Stimulated activated CD4-positive, alpha-beta T cell treated with anti-CD3 and anti-CD28 coated beads, Interleukin-12 subunit alpha, Interleukin-12 subunit beta, amount 100 ng/mL, for 4 hours (primary cell): ENCODE measurements around the gene PLCD1.
A peak's percentile ranks its signal among the peaks of the same experiment; 100 is the strongest.
"Not testable (repeated sequence)": the region's sequence is repeated elsewhere in the genome, so short reads cannot be mapped to it uniquely, and the experiment has no call there.

Experiments used
- DNase-seq: peaks from one replicate; pipeline ENCODE4 v3.0.0-alpha.2; 2020

Gene PLCD1

GRCh38 chr3:38029400-38030125 is at the start of gene PLCD1:
PLCD1 (minus strand) TSS chr3:38029642; CDS start chr3:38029539, 103 bp downstream.
- DNase-seq = peak; percentile 25

GRCh38 chr3:38077073-38077472 is 47.6 kb upstream of the PLCD1 start:
- DNase-seq = not testable (repeated sequence)

- DNase-seq = no peak
Measured at GRCh38 chr3:38070013-38070412, 40.6 kb upstream of the PLCD1 start.

DNA sequence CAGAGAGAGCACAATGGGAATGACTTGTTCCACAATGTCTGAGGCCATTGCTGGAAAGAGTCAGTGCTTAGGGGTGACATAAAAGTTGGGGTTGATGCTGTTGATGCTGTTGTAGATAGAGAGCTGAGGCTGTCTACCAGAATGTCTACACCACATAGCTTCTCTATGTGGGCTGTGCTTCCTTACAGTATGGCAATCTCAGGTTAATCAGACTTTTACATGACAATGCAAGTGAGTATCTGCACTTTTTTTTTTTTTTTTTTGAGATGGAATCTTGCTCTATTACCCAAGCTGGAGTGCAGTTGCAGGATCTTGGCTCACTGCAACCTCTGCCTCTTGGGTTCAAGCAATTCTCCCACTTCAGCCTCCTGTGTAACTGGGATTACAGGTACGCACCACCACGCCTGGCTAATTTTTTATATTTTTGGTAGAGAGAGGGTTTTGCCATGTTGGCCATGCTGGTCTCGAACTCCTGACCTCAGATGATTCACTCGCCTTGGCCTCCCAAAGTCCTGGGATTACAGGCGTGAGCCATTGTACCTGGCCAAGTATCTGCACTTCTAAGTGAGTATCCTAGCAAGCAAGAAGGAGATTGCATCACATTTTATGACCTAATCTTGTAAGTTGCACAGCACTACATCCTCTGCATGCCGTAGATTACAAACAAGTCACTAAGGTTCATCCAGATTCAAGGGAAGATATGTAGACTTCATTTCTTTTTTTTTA is 38.2 kb upstream of the PLCD1 start:
- no peak for DNase-seq

GRCh38 chr3:38064453-38064852 is 35.0 kb upstream of the PLCD1 start:
- not testable (repeated sequence) for DNase-seq

DNA sequence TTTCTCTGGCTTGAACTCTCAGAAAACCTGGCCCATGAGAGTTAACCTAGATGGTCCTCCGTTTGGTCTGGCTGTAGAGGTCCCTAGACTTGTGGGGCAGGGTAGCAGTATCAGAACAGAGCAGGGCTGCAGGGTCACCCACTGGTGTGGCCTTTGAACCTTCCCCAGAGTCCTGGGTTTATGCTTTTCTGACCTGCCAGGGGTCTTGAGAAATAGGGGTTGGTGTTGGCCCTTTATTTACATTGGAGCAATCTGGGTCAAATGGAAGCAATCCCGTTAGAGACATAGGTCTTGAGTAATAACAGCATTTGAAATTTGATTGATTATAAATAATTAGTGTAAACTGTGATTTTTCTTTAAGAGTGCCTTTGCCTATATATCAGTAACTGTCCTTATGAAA is 33.4 kb upstream of the PLCD1 start:
- no peak for DNase-seq

- no peak for DNase-seq
Measured at GRCh38 chr3:38059591-38059990, 30.1 kb upstream of the PLCD1 start.

DNA sequence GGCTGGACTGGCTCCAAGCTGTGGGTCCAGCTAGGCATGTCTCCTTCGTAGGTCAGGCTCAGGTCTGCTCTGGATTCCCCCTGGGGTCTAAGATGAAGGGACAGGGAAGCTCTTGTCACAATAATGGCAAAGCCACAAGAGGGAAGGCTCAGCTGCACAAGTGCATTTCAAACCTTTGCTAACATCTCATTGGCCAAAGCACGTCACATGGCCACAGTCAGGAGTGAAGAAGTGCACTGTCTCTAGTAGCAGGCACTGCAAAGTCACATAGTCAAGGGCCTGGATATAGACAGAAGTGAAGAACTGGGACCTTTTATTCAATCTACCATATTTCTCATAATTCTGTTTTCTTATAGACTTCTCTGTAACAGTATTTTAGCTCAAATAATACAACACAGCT is 29.7 kb upstream of the PLCD1 start:
- DNase-seq = no peak

- DNase-seq = no peak
Measured at GRCh38 chr3:38054499-38055001, 25.1 kb upstream of the PLCD1 start.

GRCh38 chr3:38053813-38054498 is 24.5 kb upstream of the PLCD1 start:
- DNase-seq = not testable (repeated sequence)

DNA sequence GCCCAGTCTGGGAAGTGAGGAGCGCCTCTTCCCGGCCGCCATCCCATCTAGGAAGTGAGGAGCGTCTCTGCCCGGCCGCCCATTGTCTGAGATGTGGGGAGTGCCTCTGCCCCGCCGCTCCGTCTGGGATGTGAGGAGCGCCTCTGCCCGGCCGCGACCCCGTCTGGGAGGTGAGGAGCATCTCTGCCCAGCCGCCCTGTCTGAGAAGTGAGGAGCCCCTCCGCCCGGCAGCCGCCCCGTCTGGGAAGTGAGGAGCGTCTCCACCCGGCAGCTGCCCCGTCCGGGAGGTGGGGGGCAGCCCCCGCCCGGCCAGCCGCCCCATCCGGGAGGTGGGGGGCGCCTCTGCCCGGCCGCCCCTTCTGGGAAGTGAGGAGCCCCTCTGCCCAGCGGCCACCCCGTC is 23.8 kb upstream of the PLCD1 start:
- DNase-seq = not testable (repeated sequence)

GRCh38 chr3:38051131-38051530 is 21.7 kb upstream of the PLCD1 start:
- DNase-seq = no peak

DNA sequence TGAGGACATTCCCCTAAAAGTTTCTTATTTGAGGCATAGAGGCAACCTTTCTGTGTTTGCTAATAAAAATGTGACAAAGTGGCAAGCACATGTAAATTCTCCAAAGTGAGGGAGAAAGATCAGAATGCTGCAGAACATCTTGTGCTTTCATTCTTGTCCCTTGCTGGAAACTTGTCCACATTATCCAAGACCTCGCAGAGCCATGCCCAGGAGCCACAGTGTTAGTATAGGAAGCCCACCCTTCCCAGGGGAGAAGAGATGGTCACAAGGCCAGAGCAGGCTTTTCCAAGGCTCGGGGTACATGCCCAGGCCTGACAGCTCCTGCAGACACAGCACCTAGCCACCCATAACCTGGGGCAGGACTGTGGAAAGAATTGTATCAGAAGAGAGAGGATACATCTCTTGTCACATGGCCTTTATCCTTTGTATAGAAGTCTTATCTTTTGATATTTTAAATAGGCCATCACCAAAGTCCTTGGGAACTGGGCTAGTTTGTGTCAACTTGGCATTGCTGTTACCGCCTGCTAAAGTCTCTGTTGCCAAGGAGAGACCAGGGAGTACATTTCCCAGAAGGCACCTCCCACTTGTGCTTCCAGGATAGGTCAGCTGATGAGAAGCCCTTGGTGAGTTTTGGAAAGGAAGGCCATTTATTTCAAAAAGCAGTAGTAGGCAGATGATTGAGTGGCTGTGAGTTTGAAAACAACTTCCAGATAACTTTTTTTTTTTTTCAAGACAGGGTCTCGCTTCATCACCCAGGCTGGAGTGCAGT is 20.1 kb upstream of the PLCD1 start:
- no peak for DNase-seq

DNA sequence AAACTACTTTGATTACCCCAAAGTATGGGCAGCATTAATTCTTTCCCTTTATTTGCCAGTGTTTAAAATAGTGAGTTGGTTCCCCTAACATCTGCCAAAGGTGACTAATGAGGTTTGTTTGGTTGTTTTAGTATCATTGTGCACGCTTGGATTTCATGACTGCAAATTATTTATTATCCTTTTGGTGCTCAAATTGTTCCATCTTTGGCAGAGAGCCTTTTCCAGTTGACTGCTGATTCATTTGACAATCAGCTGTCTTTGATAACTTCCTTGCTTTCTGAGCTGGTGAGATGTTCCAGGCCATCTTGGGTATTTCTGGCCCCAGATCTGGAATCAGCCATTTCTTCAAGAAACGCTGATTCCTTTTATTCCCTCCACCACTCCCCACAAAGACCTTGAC is 18.5 kb upstream of the PLCD1 start:
- DNase-seq = no peak

- no peak for DNase-seq
Measured at GRCh38 chr3:38046821-38047220, 17.4 kb upstream of the PLCD1 start.

GRCh38 chr3:38046027-38046426 is 16.6 kb upstream of the PLCD1 start:
- DNase-seq = no peak

- no peak for DNase-seq
Measured at GRCh38 chr3:38043486-38043885, 14.0 kb upstream of the PLCD1 start.

GRCh38 chr3:38040401-38040800 is 11.0 kb upstream of the PLCD1 start:
- no peak for DNase-seq

- no peak for DNase-seq
Measured at GRCh38 chr3:38039899-38040261, 10.4 kb upstream of the PLCD1 start.

- peak; percentile 53 for DNase-seq
Measured at GRCh38 chr3:38039101-38039898, 9.9 kb upstream of the PLCD1 start, which contains the start of gene DLEC1. DLEC1 (plus strand) TSS chr3:38039208; CDS start chr3:38039226, 18 bp downstream.

- DNase-seq = no peak
Measured at GRCh38 chr3:38038447-38038911, 9.0 kb upstream of the PLCD1 start.

DNA sequence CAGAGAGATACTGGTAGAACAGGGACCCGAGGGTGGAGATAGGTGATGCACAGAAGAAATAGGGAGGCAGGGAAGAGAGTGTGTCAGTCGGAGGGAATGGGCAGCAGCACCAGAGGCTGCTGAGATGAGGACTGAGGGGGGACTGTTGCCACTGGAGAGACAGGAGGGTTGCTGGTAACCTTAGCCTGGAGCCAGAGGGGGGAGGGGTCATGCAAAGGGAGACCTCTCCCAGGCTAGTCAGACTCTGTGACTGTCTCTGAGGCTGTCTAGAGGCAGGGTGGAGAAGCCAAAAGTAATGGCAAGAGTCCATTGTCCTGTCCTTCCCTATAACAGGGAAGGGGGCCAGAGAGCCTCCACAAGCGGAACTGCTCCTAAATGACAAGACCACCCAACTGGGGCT is 7.5 kb upstream of the PLCD1 start:
- DNase-seq = no peak
